LNCAP (cell line): ENCODE measurements around the gene SPAG6.

Experiments used
- TF ChIP-seq, protein P1 (sequence below): fragments of 450-650 bp; IDR thresholded peaks from 2 replicates; pipeline ENCODE4 v1.5.1; 2017; ENCODE audit warnings: mild to moderate bottlenecking

Gene SPAG6

DNA sequence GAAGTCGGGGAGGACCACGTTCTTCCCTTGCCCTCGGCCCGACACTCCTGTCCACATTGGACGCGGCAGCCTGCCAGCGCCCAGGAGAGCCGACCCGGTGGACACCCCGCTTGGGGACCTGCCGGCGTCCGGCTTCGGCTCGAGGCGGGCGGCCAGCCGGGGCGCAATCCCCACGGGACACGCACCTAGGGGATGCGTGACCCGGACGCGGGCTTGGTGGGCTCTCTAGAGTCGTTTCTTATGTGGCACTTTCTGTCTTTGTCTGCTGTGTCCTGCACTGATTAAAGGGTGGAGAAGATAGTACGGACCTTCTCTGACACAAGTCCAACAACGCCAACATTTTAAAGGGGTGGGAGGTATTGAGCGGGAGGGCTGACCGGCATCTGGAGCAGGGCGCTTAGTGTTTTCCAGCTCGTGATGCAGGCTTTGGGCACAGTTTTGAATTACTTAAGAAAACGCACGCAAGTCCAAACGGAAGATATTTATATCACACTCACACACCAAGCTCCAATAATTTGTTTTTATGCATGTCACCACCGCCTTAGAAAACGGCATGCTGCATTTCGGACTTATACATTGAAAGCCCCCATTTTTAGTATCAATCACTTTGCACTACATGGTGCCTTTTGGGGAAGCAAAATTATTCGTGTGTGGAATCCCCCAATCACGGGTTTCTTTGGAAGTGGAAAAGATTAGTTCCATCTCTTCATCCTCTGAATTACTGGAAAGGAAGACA, 3.9 kb upstream of the SPAG6 start:
- TF ChIP-seq, protein P1, sequence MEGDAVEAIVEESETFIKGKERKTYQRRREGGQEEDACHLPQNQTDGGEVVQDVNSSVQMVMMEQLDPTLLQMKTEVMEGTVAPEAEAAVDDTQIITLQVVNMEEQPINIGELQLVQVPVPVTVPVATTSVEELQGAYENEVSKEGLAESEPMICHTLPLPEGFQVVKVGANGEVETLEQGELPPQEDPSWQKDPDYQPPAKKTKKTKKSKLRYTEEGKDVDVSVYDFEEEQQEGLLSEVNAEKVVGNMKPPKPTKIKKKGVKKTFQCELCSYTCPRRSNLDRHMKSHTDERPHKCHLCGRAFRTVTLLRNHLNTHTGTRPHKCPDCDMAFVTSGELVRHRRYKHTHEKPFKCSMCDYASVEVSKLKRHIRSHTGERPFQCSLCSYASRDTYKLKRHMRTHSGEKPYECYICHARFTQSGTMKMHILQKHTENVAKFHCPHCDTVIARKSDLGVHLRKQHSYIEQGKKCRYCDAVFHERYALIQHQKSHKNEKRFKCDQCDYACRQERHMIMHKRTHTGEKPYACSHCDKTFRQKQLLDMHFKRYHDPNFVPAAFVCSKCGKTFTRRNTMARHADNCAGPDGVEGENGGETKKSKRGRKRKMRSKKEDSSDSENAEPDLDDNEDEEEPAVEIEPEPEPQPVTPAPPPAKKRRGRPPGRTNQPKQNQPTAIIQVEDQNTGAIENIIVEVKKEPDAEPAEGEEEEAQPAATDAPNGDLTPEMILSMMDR, result no peak

GRCh38 chr10:22341926-22342196, 3.4 kb upstream of the SPAG6 start:
- TF ChIP-seq, protein P1, result no peak

GRCh38 chr10:22342421-22342820, 2.9 kb upstream of the SPAG6 start:
- TF ChIP-seq, protein P1, result no peak

DNA sequence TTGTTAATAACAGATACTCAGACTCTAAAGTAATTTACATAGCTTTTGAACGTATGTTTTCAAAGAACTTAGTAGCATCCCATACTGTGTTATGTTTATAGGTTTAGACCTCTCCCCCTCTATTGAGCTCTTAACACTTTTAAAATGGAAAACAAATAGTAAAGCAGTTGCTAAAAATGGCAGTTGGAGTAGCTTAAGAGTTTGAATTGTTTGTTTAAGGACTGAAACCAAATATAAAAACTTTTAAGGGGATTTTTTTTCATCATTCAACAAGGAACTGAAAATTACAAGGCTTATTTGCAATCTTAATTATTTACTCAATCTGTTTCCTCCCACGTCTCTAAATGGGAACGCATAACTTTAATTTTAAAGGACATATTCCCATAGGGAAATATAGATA, 1.6 kb upstream of the SPAG6 start:
- TF ChIP-seq, protein P1, result no peak

DNA sequence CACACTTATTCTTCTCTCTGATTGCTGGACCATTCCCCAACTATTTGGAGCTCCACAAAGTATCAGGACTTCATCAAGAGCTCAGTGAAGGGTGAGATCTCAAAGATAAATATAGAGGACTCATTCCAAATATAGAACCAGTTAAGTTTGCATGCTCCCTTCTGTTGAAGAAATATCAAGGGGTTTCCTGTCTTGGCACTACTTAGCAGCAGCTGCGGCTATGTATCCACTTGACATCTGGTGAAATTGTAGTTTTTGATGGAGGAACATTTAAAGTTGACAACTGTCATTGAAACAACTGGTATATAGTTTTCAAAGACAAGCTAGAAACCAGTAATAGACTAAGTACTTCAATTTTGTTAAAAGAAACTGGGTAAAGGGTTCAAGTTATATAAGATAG, 1.0 kb upstream of the SPAG6 start:
- TF ChIP-seq, protein P1, result no peak

- TF ChIP-seq, protein P1, result no peak
Observed at GRCh38 chr10:22344781-22345300, 455 bp upstream of the SPAG6 start.

- TF ChIP-seq, protein P1, result no peak
Observed at GRCh38 chr10:22346096-22346661, 883 bp downstream of the SPAG6 start.
